HepG2 (cell line): ENCODE measurements around the gene SP6. TPM values are rescaled to one million over a fixed set of nuclear protein-coding genes. Genes with fewer than 3 reads are reported as not detected.
A peak's percentile ranks its signal among the peaks of the same experiment; 100 is the strongest.

Experiments
- CAMTA2 ChIP-seq: sonication (generic); formaldehyde crosslinking; IDR thresholded peaks from 2 replicates; pipeline ENCODE4 v1.4.0; 2020; ENCODE audit warnings: mild to moderate bottlenecking, missing genetic modification reagents, borderline replicate concordance
- GZF1 ChIP-seq: sonication (generic); formaldehyde crosslinking; IDR thresholded peaks from 2 replicates; pipeline ENCODE4 v1.5.1; 2020; ENCODE audit warnings: mild to moderate bottlenecking, missing genetic modification reagents
- IRX3 ChIP-seq: sonication (generic); formaldehyde crosslinking; IDR thresholded peaks from 2 replicates; pipeline ENCODE4 v1.8.1; 2023; ENCODE audit warnings: mild to moderate bottlenecking, low read depth, missing genetic modification reagents, borderline replicate concordance
- MYNN ChIP-seq: sonication (generic); formaldehyde crosslinking; IDR thresholded peaks from 2 replicates; pipeline ENCODE4 v1.4.0; 2020; ENCODE audit warnings: mild to moderate bottlenecking, low read depth, missing genetic modification reagents
- SIN3B ChIP-seq: fragments of 150-350 bp; IDR thresholded peaks from 2 replicates; pipeline ENCODE4 v1.6.1; 2014; ENCODE audit warnings: low read length
- SMC3 ChIP-seq: IDR thresholded peaks from 2 replicates; pipeline ENCODE4 v1.6.1; 2011; ENCODE audit warnings: low read length, improper control_type of control experiment
- ZEB1 ChIP-seq: IDR thresholded peaks from 2 replicates; pipeline ENCODE4 v1.6.1; 2012; ENCODE audit warnings: mild to moderate bottlenecking, low read depth, inconsistent platforms; ENCODE audit not compliant: insufficient replicate concordance
- ZNF354B ChIP-seq: sonication (generic); formaldehyde crosslinking; IDR thresholded peaks from 2 replicates; pipeline ENCODE4 v1.8.0; 2022; ENCODE audit warnings: mild to moderate bottlenecking, missing genetic modification reagents
- ZSCAN12 ChIP-seq: sonication (generic); formaldehyde crosslinking; IDR thresholded peaks from 2 replicates; pipeline ENCODE4 v1.9.0; 2021; ENCODE audit warnings: mild to moderate bottlenecking, missing genetic modification reagents
- polyA plus RNA-seq, 8 experiments: library from polyadenylated mRNA; depleted of rRNA in 3 of 8; stranded (reverse) in 7 of 8; unstranded in 1 of 8; fragments of >200 nt; fragmentation: Illumina TruSeq in 4 of 8; extraction: Trizol in 4 of 8; gene quantifications; 2 replicates each; pipeline versions ENCODE4 v1.2.1 to v1.2.3, GENCODE V29; 2011 to 2016; ENCODE audit warnings: low read depth in 4 of 8, missing spikeins in 1 of 8, mixed read lengths in 1 of 8; ENCODE audit not compliant: insufficient read depth in 1 of 8
- total RNA-seq, 5 experiments: library from RNA; depleted of rRNA; stranded (reverse); fragments of >200 nt; fragmentation: Illumina TruSeq; extraction: Trizol; gene quantifications; 2 replicates each; pipeline ENCODE4 v1.2.3, GENCODE V29; 2016; ENCODE audit warnings: low read depth in 1 of 5
- TF ChIP-seq, protein P1 (sequence below): sonication (generic); formaldehyde crosslinking; IDR thresholded peaks from 2 replicates; pipeline ENCODE4 v1.8.0; 2022; ENCODE audit warnings: missing genetic modification reagents, mild to moderate bottlenecking, inconsistent platforms, borderline replicate concordance
- TF ChIP-seq, protein P2 (sequence below): sonication (generic); formaldehyde crosslinking; IDR thresholded peaks from 2 replicates; pipeline ENCODE4 v1.4.0; 2020; ENCODE audit warnings: missing genetic modification reagents
- TF ChIP-seq, protein P3 (sequence below): sonication (generic); formaldehyde crosslinking; IDR thresholded peaks from 2 replicates; pipeline ENCODE4 v1.8.0; 2022; ENCODE audit warnings: low read depth, missing genetic modification reagents
- TF ChIP-seq, protein P4 (sequence below): sonication (generic); formaldehyde crosslinking; IDR thresholded peaks from 2 replicates; pipeline ENCODE4 v1.4.0; 2020; ENCODE audit warnings: mild to moderate bottlenecking, low read depth, missing genetic modification reagents
- TF ChIP-seq, protein P5 (sequence below): sonication (generic); formaldehyde crosslinking; IDR thresholded peaks from 2 replicates; pipeline ENCODE4 v1.4.0; 2020; ENCODE audit warnings: missing genetic modification reagents
- TF ChIP-seq, protein P6 (sequence below): sonication (generic); formaldehyde crosslinking; IDR thresholded peaks from 2 replicates; pipeline ENCODE4; 2020; ENCODE audit warnings: missing genetic modification reagents, mild to moderate bottlenecking, borderline replicate concordance

The SP6 gene
- total and polyA plus RNA-seq, 2 of the 13 experiments (the other 11 are each of a cell fraction or from before 2014, with no cell fraction given) = 0.07 TPM

DNA sequence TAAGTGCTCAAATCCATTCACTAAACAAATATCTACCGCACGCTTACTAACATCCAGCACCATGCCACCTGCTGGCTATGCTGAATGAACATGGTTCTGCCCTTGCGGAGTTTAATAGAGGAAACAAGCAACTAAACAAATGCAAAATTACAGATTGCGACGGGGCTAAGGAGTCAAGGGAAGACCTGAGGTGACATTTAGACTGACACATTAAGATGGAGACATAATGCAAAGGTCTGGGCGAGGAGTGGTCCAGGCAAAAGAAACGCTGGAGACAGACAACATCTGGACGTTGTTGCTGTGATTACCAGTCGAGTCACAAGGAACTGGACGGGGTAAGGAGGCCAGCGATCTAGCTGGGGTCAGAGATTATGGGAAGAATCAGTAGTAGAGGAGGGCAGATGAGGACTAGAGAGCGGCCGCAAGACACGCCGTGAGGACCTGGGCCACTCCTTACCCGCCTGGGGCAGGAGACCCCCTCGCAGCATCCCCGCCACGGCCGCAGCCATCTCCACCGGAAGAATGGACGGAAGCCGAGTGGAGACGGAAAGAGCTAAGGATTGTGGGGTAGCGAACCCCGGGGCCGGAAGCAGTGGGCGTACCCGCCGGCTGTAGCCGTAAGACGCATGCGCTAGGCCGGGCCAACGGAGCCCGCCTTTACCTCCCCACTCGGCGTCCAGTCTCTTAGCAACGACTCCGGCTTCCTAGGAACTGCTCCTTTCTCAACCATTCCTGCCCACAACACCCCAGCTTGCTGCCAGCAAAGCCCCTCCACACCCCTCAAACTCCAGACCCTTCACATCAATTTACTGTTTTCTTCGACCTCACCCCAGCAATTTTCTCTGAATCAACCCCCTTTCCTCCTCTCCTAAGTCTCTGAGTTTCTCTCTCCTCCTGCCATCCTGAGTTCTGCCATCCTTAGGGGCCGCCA, 19.7 kb downstream of the SP6 start, which contains the start of the genes LRRC46 and MRPL10 (continued):
- TF ChIP-seq, protein P1, sequence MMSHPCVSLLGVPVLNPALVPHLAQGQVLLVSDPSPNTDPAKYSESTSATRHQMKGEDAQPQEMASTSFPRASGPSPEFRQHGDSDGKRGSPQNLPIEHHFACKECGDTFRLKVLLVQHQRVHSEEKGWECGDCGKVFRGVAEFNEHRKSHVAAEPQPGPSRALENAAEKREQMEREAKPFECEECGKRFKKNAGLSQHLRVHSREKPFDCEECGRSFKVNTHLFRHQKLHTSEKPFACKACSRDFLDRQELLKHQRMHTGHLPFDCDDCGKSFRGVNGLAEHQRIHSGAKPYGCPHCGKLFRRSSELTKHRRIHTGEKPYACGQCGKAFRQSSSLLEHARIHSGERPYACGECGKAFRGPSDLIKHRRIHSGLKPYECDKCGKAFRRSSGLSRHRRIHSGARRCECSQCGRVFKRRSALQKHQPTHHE (CRISPR knock-in tag) = peak; percentile 85; the same call in 1 of the 2 replicates
- TF ChIP-seq, protein P2, sequence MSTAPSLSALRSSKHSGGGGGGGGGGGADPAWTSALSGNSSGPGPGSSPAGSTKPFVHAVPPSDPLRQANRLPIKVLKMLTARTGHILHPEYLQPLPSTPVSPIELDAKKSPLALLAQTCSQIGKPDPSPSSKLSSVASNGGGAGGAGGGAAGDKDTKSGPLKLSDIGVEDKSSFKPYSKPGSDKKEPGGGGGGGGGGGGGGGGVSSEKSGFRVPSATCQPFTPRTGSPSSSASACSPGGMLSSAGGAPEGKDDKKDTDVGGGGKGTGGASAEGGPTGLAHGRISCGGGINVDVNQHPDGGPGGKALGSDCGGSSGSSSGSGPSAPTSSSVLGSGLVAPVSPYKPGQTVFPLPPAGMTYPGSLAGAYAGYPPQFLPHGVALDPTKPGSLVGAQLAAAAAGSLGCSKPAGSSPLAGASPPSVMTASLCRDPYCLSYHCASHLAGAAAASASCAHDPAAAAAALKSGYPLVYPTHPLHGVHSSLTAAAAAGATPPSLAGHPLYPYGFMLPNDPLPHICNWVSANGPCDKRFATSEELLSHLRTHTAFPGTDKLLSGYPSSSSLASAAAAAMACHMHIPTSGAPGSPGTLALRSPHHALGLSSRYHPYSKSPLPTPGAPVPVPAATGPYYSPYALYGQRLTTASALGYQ (CRISPR knock-in tag) = no peak
- TF ChIP-seq CAMTA2 (CRISPR knock-in tag) = peak; percentile 60
- TF ChIP-seq GZF1 = peak; percentile 67; the same call in 1 of the 2 replicates
- TF ChIP-seq, protein P3, sequence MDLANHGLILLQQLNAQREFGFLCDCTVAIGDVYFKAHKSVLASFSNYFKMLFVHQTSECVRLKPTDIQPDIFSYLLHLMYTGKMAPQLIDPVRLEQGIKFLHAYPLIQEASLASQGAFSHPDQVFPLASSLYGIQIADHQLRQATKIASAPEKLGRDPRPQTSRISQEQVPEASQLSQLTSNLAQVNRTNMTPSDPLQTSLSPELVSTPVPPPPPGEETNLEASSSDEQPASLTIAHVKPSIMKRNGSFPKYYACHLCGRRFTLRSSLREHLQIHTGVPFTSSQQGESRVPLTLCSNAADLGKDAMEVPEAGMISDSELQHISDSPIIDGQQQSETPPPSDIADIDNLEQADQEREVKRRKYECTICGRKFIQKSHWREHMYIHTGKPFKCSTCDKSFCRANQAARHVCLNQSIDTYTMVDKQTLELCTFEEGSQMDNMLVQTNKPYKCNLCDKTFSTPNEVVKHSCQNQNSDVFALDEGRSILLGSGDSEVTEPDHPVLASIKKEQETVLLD (CRISPR knock-in tag) = no peak
- no peak for TF ChIP-seq ZEB1
- TF ChIP-seq SIN3B = peak; percentile 79
- TF ChIP-seq IRX3 = peak; percentile 29; the same call in 1 of the 2 replicates
- no peak for TF ChIP-seq ZNF354B (CRISPR knock-in tag)
- TF ChIP-seq, protein P4, sequence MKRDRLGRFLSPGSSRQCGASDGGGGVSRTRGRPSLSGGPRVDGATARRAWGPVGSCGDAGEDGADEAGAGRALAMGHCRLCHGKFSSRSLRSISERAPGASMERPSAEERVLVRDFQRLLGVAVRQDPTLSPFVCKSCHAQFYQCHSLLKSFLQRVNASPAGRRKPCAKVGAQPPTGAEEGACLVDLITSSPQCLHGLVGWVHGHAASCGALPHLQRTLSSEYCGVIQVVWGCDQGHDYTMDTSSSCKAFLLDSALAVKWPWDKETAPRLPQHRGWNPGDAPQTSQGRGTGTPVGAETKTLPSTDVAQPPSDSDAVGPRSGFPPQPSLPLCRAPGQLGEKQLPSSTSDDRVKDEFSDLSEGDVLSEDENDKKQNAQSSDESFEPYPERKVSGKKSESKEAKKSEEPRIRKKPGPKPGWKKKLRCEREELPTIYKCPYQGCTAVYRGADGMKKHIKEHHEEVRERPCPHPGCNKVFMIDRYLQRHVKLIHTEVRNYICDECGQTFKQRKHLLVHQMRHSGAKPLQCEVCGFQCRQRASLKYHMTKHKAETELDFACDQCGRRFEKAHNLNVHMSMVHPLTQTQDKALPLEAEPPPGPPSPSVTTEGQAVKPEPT (CRISPR knock-in tag) = 0 out of 2 replicates have a peak, but pooled peaks have one; percentile 11
- 0 out of 2 replicates have a peak, but pooled peaks have one; percentile 82 for TF ChIP-seq MYNN (CRISPR knock-in tag)
- no peak for TF ChIP-seq ZSCAN12 (CRISPR knock-in tag)
- TF ChIP-seq, protein P5, sequence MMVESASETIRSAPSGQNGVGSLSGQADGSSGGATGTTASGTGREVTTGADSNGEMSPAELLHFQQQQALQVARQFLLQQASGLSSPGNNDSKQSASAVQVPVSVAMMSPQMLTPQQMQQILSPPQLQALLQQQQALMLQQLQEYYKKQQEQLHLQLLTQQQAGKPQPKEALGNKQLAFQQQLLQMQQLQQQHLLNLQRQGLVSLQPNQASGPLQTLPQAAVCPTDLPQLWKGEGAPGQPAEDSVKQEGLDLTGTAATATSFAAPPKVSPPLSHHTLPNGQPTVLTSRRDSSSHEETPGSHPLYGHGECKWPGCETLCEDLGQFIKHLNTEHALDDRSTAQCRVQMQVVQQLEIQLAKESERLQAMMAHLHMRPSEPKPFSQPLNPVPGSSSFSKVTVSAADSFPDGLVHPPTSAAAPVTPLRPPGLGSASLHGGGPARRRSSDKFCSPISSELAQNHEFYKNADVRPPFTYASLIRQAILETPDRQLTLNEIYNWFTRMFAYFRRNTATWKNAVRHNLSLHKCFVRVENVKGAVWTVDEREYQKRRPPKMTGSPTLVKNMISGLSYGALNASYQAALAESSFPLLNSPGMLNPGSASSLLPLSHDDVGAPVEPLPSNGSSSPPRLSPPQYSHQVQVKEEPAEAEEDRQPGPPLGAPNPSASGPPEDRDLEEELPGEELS (CRISPR knock-in tag) = no peak
- peak; percentile 43 for TF ChIP-seq SMC3
- TF ChIP-seq, protein P6, sequence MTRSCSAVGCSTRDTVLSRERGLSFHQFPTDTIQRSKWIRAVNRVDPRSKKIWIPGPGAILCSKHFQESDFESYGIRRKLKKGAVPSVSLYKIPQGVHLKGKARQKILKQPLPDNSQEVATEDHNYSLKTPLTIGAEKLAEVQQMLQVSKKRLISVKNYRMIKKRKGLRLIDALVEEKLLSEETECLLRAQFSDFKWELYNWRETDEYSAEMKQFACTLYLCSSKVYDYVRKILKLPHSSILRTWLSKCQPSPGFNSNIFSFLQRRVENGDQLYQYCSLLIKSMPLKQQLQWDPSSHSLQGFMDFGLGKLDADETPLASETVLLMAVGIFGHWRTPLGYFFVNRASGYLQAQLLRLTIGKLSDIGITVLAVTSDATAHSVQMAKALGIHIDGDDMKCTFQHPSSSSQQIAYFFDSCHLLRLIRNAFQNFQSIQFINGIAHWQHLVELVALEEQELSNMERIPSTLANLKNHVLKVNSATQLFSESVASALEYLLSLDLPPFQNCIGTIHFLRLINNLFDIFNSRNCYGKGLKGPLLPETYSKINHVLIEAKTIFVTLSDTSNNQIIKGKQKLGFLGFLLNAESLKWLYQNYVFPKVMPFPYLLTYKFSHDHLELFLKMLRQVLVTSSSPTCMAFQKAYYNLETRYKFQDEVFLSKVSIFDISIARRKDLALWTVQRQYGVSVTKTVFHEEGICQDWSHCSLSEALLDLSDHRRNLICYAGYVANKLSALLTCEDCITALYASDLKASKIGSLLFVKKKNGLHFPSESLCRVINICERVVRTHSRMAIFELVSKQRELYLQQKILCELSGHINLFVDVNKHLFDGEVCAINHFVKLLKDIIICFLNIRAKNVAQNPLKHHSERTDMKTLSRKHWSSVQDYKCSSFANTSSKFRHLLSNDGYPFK (CRISPR knock-in tag) = peak; percentile 95
